NB4 (cell line): Measurements from ENCODE around the gene OXCT2.

ENCODE experiments used
- CTCF ChIP-seq: IDR thresholded peaks from one replicate; pipeline ENCODE4 v1.5.1; 2012; ENCODE audit warnings: low read depth, low read length
- MYC ChIP-seq: IDR thresholded peaks from 2 replicates; pipeline ENCODE4 v1.6.1; 2011; ENCODE audit warnings: low read depth, low read length
- POLR2A ChIP-seq: IDR thresholded peaks from 2 replicates; pipeline ENCODE4 v1.6.1; 2011; ENCODE audit warnings: mild to moderate bottlenecking; ENCODE audit not compliant: insufficient read length; ENCODE audit errors: extremely low read depth

- no peak for TF ChIP-seq CTCF
- no peak for TF ChIP-seq MYC
- TF ChIP-seq POLR2A, result no peak
Measured at GRCh38 chr1:39755965-39756659, 15.0 kb downstream of the OXCT2 start.
